GM13976 (cell line): ENCODE data around the gene INTS11.
A peak's percentile ranks its signal among the peaks of the same experiment; 100 is the strongest.

Source experiments
- DNase-seq: peaks from one replicate; pipeline ENCODE4 v3.0.0; 2012; ENCODE audit warnings: low spot score
- in situ Hi-C: fragments of 300-500 bp; cut with MboI; formaldehyde crosslinking; loops from one replicate; pipeline ENCODE4 v1.12.0; 2022; ENCODE audit warnings: low sequenced_read_pairs, mixed read lengths, inconsistent platforms; ENCODE audit not compliant: unreplicated experiment
- TF ChIP-seq, protein P1 (sequence below): IDR thresholded peaks from 2 replicates; pipeline ENCODE4 v1.5.1; 2012; ENCODE audit warnings: borderline replicate concordance, mild to moderate bottlenecking; ENCODE audit not compliant: insufficient read depth; ENCODE audit errors: extremely low read depth, missing control alignments, control extremely low read depth

Gene INTS11

DNA sequence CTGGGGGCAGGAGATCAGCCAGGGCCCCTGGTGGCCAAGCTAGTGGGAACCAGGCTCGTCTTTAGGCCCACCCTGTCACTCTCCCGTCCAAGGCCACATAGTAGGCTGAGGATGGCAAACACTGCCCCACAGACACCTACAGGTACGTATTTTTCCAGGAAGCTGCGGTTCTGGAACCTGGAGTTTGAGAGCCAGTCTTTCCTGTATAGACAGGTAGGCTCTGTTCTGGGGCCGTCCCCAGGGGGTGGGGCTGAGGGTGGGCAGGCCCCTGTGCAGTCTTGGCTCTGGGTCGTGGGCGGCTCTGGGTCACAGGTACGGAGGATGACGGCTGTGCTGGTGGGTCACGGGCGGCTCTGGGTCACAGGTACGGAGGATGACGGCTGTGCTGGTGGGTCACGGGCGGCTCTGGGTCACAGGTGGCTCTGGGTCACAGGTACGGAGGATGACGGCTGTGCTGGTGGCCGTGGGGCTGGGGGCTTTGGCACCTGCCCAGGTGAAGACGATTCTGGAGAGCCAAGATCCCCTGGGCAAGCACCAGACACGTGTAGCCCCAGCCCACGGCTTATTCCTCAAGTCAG, 13.9 kb downstream of the INTS11 start:
- TF ChIP-seq, protein P1, sequence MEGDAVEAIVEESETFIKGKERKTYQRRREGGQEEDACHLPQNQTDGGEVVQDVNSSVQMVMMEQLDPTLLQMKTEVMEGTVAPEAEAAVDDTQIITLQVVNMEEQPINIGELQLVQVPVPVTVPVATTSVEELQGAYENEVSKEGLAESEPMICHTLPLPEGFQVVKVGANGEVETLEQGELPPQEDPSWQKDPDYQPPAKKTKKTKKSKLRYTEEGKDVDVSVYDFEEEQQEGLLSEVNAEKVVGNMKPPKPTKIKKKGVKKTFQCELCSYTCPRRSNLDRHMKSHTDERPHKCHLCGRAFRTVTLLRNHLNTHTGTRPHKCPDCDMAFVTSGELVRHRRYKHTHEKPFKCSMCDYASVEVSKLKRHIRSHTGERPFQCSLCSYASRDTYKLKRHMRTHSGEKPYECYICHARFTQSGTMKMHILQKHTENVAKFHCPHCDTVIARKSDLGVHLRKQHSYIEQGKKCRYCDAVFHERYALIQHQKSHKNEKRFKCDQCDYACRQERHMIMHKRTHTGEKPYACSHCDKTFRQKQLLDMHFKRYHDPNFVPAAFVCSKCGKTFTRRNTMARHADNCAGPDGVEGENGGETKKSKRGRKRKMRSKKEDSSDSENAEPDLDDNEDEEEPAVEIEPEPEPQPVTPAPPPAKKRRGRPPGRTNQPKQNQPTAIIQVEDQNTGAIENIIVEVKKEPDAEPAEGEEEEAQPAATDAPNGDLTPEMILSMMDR, result no peak
- DNase-seq, result no peak
- in situ Hi-C loops, result no loop called here

DNA sequence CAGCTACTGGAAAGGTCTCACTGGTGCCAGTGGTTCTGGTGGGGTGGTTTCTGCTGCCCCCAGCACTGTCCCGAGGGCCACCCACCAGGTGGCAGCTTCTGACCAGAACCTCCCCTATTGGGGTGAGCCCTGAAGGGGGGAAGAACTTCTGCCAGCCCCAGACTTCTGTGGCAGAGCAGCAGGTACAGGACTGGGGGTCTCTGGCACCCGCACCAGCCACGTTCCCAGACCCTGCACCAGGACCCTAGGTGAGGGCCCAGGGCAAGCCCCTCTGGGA, 14.4 kb downstream of the INTS11 start:
- in situ Hi-C loops, result no loop called here
- TF ChIP-seq, protein P1, result no peak
- DNase-seq, result no peak

DNA sequence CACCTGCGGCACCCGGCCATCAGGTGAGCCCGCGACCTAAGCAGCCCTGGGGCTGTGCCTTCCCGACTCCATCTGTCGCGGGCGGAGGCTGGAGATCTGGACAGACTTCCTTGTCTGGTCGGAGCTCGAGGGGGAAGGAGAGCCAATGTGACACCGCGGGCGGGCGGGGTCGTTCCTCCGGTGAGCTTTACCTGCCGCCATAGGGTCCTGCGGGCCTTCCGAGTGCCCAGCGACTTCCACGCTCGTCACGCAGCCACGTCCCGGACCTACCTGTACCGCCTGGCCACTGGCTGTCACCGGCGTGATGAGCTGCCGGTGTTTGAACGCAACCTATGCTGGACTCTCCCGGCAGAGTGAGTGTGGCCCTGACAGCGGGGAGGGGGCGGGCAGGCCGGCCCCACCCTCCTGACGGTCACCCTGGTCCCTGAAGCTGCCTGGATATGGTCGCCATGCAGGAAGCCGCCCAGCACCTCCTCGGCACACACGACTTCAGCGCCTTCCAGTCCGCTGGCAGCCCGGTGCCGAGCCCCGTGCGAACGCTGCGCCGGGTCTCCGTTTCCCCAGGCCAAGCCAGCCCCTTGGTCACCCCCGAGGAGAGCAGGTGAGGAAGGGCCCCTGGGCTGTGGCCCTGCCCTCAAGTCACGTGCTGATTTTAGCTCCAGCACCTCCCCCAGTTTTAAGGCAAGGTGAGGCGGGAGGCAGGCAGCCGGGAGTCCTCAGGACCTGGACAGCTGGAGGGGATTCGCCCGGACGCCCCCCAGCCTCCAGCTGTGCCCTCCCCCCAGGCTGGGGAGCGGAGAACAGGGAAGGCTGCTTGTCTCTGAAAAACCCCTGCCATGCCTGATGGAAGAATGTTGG, 15.0 kb downstream of the INTS11 start:
- in situ Hi-C loops, result no loop called here
- DNase-seq, result no peak
- TF ChIP-seq, protein P1, result no peak

DNA sequence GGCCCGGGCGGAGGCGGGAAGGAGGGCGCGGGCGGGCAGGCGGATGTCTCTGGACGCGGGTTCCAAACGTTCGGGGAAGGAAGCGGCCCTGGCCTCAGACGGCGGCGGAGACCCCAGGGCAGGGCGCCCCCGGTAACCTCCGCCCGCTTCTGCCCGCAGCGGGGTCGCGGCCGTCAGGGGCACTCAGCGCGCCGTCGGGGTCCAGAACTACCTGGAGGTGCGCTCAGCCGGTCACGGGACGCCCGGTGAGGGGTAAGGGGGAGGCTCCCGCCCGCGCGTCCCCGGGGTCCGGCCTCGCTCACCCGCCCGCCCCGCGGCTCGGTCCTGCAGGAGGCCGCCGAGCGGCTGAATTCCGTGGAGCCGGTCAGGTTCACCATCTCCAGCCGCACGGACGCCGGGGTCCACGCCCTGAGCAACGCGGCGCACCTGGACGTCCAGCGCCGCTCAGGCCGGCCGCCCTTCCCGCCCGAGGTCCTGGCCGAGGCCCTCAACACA, 15.7 kb downstream of the INTS11 start:
- in situ Hi-C loops, result no loop called here
- no peak for DNase-seq
- TF ChIP-seq, protein P1, result no peak

DNA sequence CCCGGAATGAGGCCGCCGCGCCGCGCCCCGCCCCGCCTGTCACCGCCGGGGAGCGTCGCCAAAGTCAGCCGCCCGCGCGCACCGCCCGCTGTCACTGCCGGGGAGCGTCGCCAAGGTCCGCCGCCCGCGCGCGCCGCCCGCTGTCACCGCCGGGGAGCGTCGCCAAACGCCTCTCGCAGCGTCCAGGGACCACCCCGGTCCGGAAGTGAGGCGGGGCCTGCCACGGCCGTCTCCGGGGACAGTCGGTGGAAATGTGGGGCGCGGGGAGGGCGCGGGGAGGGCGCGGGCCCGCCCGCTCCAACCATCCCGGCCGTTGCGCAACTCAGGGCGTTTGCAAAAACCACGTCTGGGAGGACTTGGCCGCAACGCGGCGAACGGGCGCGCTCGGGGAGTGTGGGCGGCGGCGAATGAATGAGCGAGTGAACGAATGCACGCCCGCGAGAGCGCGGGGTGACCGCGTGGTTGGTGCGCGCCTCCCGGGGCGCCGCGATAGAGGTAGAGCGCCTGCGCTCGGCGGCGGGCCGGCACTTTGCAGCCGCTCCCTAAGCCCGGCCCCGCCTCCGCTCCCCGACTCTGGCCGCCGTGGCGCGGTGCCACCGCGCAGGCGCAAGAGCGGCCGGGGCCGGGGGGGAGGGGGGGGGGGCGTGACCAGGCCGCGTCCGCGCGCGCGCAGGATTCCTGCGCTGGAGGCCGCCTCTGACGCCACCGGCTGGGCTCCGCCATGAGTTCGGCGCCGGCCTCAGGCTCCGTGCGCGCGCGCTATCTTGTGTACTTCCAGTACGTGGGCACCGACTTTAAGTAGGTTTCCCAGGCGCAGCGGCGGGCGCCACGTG, 16.3 kb downstream of the INTS11 start, which contains the start of the genes ACAP3 and PUSL1:
TSS of gene ACAP3 (minus strand) at position 8 of the 833 bp plus-strand sequence. CDS start 115 bp downstream, outside the sequence.
TSS of gene PUSL1 (plus strand) at position 675 of the 833 bp plus-strand sequence. CDS start at position 722, 47 bp downstream.
- TF ChIP-seq, protein P1, result no peak
- in situ Hi-C loops, result no loop called here
- DNase-seq, result peak; percentile 99

DNA sequence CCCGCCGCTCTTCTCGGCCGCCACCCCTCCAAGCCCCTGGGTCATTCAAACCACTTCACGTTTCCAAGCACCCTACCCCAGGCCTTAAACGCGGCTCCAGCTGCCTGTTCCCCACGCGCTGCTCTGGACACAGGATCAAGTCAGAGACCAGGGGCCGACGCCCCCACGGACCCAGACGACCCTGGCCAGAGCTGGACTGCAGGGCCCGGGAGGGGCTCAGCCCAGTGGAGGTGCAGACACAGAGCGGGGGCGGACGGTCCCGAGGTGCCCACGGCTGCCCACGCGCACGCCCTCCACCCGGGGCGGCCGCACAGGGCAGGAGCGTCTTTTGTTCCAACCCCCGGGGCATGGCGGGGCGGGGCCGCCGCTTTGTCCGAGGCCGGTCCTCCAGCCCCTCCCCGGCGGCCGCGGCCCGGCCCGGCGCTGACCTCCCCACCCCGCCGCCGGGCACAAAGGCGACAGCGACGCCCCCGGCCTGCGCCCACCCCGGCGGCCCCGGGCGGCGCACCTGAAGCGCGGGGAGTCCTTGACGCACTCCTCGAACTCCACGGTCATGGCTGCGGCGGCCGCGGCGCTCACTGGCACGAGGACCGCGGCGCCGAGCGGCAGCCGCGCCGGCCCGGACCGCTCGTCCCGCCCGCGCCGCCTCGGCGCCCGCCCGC, 17.1 kb downstream of the INTS11 start:
- in situ Hi-C loops, result no loop called here
- TF ChIP-seq, protein P1, result no peak
- no peak for DNase-seq
